Neural cell (in vitro differentiated cells): ENCODE data around the gene UQCC2. TPM values are rescaled to one million over a fixed set of nuclear protein-coding genes. Genes with fewer than 3 reads are reported as not detected.

ENCODE experiments used
- H2AFZ ChIP-seq: fragments of 200-600, 300-800 bp; sonication (generic), shearing (Covaris generic); 2 replicates; pipeline ENCODE4 v1.6.0; 2014; ENCODE audit warnings: low read depth, mild to moderate bottlenecking, antibody characterized with exemption, low read length, moderate library complexity
- H3F3A ChIP-seq: fragments of 200-600 bp; shearing (Covaris generic); 2 replicates; pipeline ENCODE4 v1.6.1; 2016; ENCODE audit warnings: mild to moderate bottlenecking, moderate library complexity, mixed read lengths, antibody characterized with exemption, low read length; ENCODE audit not compliant: insufficient read depth, poor library complexity, severe bottlenecking
- H3K27ac ChIP-seq: fragments of 200-600, 300-800 bp; sonication (generic), shearing (Covaris generic); 2 replicates; pipeline ENCODE4 v1.5.1; 2014; ENCODE audit warnings: mild to moderate bottlenecking, low read length, moderate library complexity
- H3K27me3 ChIP-seq: fragments of 300-800, 200-600 bp; sonication (generic), shearing (Covaris generic); 2 replicates; pipeline ENCODE4 v1.6.0; 2014; ENCODE audit warnings: mild to moderate bottlenecking, low read depth, low read length, moderate library complexity; ENCODE audit not compliant: insufficient read depth
- H3K36me3 ChIP-seq: fragments of 300-800, 200-600 bp; sonication (generic), shearing (Covaris generic); 2 replicates; pipeline ENCODE4 v1.5.1; 2014; ENCODE audit warnings: mild to moderate bottlenecking, antibody characterized with exemption, low read length, moderate library complexity; ENCODE audit not compliant: insufficient read depth
- H3K4me2 ChIP-seq: fragments of 300-800, 200-600 bp; sonication (generic), shearing (Covaris generic); 2 replicates; pipeline ENCODE4 v1.6.0; 2014; ENCODE audit warnings: mild to moderate bottlenecking, low read length
- H3K4me3 ChIP-seq: fragments of 300-800, 200-600 bp; sonication (generic), shearing (Covaris generic); 2 replicates; pipeline ENCODE4 v1.5.1; 2014; ENCODE audit warnings: mild to moderate bottlenecking, low read length, moderate library complexity
- H3K79me2 ChIP-seq: fragments of 200-600 bp; shearing (Covaris generic); replicated peaks from 2 replicates; pipeline ENCODE4 v1.6.0; 2014; ENCODE audit warnings: mild to moderate bottlenecking, low read length, moderate library complexity; ENCODE audit not compliant: insufficient read depth
- H3K9ac ChIP-seq: fragments of 300-800, 200-600 bp; sonication (generic), shearing (Covaris generic); 2 replicates; pipeline ENCODE4 v1.6.1; 2016; ENCODE audit warnings: mild to moderate bottlenecking, low read length, mixed read lengths
- H3K9me2 ChIP-seq: fragments of 200-600 bp; shearing (Covaris generic); 2 replicates; pipeline ENCODE4 v1.6.1; 2016; ENCODE audit warnings: mild to moderate bottlenecking, low read length, mixed read lengths; ENCODE audit not compliant: insufficient read depth
- H3K9me3 ChIP-seq: fragments of 200-600, 300-800 bp; sonication (generic), shearing (Covaris generic); 2 replicates; pipeline ENCODE4 v1.6.1; 2016; ENCODE audit warnings: mild to moderate bottlenecking, mixed run types, low read length, moderate library complexity, mixed read lengths
- H4K20me1 ChIP-seq: fragments of 200-600 bp; shearing (Covaris generic); 2 replicates; pipeline ENCODE4 v1.6.1; 2016; ENCODE audit warnings: mild to moderate bottlenecking, mixed run types; ENCODE audit not compliant: insufficient read depth
- CTCF ChIP-seq: fragments of 450-650 bp; IDR thresholded peaks from 2 replicates; pipeline ENCODE4 v1.5.1; 2014; ENCODE audit warnings: antibody characterized with exemption, mild to moderate bottlenecking, moderate library complexity; ENCODE audit not compliant: poor library complexity, severe bottlenecking
- EP300 ChIP-seq: fragments of 450-650 bp; conservative IDR thresholded peaks from 2 replicates; pipeline ENCODE4 v1.6.1; 2014; ENCODE audit warnings: antibody characterized with exemption, mild to moderate bottlenecking, moderate library complexity; ENCODE audit not compliant: poor library complexity, severe bottlenecking
- EZH2 ChIP-seq: fragments of 200-600, 300-800 bp; shearing (Covaris generic), sonication (generic); IDR thresholded peaks from 2 replicates; pipeline ENCODE4 v1.6.1; 2014; ENCODE audit warnings: antibody characterized with exemption, low read length, borderline replicate concordance, mild to moderate bottlenecking; ENCODE audit not compliant: insufficient read depth, poor library complexity, severe bottlenecking
- POLR2AphosphoS5 ChIP-seq: IDR thresholded peaks from 2 replicates; pipeline ENCODE4 v1.6.1; 2012
- RAD21 ChIP-seq: fragments of 450-650 bp; conservative IDR thresholded peaks from 2 replicates; pipeline ENCODE4 v1.6.1; 2014; ENCODE audit warnings: antibody characterized with exemption, mild to moderate bottlenecking, moderate library complexity
- REST ChIP-seq: IDR thresholded peaks from 2 replicates; pipeline ENCODE4 v1.6.1; 2012; ENCODE audit warnings: borderline replicate concordance
- SMC3 ChIP-seq: fragments of 450-650 bp; conservative IDR thresholded peaks from 2 replicates; pipeline ENCODE4 v1.6.1; 2014; ENCODE audit warnings: antibody characterized with exemption, mild to moderate bottlenecking, moderate library complexity; ENCODE audit not compliant: poor library complexity
- TAF1 ChIP-seq: IDR thresholded peaks from 2 replicates; pipeline ENCODE4 v1.6.1; 2012; ENCODE audit warnings: low read depth
- polyA plus RNA-seq: library from polyadenylated mRNA; depleted of rRNA; stranded (reverse); fragments of >200 nt; gene quantifications from 2 replicates; pipeline ENCODE4 v1.2.3, GENCODE V29; 2014

The UQCC2 gene
- polyA plus RNA-seq, 1 donor from 2014 or later: 123 TPM

- Histone ChIP-seq H4K20me1 (no peaks in the 10 kb centered on the region), H3K9me2 (no peaks in the 10 kb centered on the region), H3K9me3 (no peaks in the 10 kb centered on the region), H3K36me3 (no peaks in the 10 kb centered on the region), H3K27ac (no peak overlapping the region), H3K9ac (no peak overlapping the region), H3K4me2 (no peak overlapping the region), H2AFZ (no peak overlapping the region), H3K27me3 (no peaks in the 10 kb centered on the region), H3K4me3 (no peak overlapping the region), H3F3A (no peaks in the 10 kb centered on the region), H3K79me2 (no peaks in the 10 kb centered on the region)
- TF ChIP-seq RAD21 (no peak), SMC3 (no peak), POLR2AphosphoS5 (no peak), REST (no peak), EZH2 (no peak), CTCF (no peak), TAF1 (no peak), EP300 (no peak)
Observed at GRCh38 chr6:33748841-33749240, 37.3 kb upstream of the UQCC2 start.

GRCh38 chr6:33747823-33748222 lies 36.3 kb upstream of the UQCC2 start:
- Histone ChIP-seq H3K9me2 (no peaks in the 10 kb centered on the region), H3F3A (no peaks in the 10 kb centered on the region), H3K36me3 (no peaks in the 10 kb centered on the region), H3K27ac (no peak overlapping the region), H3K79me2 (no peaks in the 10 kb centered on the region), H2AFZ (no peak overlapping the region), H3K9me3 (no peaks in the 10 kb centered on the region), H3K27me3 (no peaks in the 10 kb centered on the region), H3K4me3 (no peak overlapping the region), H3K9ac (no peak overlapping the region), H3K4me2 (no peak overlapping the region), H4K20me1 (no peaks in the 10 kb centered on the region)
- TF ChIP-seq EP300 (no peak), CTCF (no peak), EZH2 (no peak), SMC3 (no peak), POLR2AphosphoS5 (no peak)
